Brain microvascular endothelial cell (primary cell): ENCODE results near the gene ETV5.

Experiments
- DNase-seq: peaks from one replicate; pipeline ENCODE4 v3.0.0-alpha.2; 2020
- H3K27ac ChIP-seq: fragments of 250-450 bp; sonication (Bioruptor Pico); 2 replicates; pipeline ENCODE4 v1.5.1; 2020; ENCODE audit warnings: mild to moderate bottlenecking, moderate library complexity
- H3K27me3 ChIP-seq: fragments of 250-450 bp; sonication (Bioruptor Pico); replicated peaks from 2 replicates; pipeline ENCODE4 v1.5.1; 2020; ENCODE audit warnings: mild to moderate bottlenecking
- H3K36me3 ChIP-seq: fragments of 250-450 bp; sonication (Bioruptor Pico); replicated peaks from 2 replicates; pipeline ENCODE4 v1.5.1; 2020; ENCODE audit warnings: mild to moderate bottlenecking
- H3K4me3 ChIP-seq: 2 replicates; pipeline ENCODE4 v1.5.1; 2011; ENCODE audit warnings: low read depth, mild to moderate bottlenecking, control low read depth, low read length, moderate library complexity
- in situ Hi-C: cut with HindIII; loops from 2 replicates; pipeline ENCODE4 v1.10.0; 2017; ENCODE audit warnings: low sequenced_read_pairs, low pct_ligation_motif_present
- TF ChIP-seq, protein P1 (sequence below): IDR thresholded peaks from 2 replicates; pipeline ENCODE4 v1.5.1; 2011; ENCODE audit warnings: low read depth, mild to moderate bottlenecking, moderate library complexity, low read length, control low read depth, inconsistent platforms; ENCODE audit errors: missing control alignments

The ETV5 gene

DNA sequence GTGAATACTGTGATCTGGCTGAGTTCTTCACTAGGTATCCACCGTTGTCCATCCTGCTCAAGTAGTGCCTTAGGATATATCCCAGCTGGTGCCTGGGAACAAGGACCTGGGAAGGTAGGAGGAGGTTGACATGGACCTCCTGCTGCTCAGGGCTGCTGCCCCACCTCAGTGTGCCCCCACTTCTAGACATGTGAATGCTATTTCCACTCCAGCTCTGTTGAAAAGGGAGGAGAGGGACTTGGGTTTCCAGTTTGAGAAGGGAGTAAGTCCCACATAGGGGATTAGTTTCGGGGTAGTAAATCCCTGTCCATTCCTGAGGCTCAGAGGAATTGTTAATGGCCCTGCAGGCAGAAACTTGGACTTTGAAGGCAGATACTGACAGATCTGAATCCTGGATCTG, 32.9 kb upstream of the ETV5 start:
- TF ChIP-seq, protein P1, sequence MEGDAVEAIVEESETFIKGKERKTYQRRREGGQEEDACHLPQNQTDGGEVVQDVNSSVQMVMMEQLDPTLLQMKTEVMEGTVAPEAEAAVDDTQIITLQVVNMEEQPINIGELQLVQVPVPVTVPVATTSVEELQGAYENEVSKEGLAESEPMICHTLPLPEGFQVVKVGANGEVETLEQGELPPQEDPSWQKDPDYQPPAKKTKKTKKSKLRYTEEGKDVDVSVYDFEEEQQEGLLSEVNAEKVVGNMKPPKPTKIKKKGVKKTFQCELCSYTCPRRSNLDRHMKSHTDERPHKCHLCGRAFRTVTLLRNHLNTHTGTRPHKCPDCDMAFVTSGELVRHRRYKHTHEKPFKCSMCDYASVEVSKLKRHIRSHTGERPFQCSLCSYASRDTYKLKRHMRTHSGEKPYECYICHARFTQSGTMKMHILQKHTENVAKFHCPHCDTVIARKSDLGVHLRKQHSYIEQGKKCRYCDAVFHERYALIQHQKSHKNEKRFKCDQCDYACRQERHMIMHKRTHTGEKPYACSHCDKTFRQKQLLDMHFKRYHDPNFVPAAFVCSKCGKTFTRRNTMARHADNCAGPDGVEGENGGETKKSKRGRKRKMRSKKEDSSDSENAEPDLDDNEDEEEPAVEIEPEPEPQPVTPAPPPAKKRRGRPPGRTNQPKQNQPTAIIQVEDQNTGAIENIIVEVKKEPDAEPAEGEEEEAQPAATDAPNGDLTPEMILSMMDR, result no peak
- no peaks in the 10 kb centered on the region for H3K36me3 ChIP-seq
- DNase-seq, result no peak
- no peaks in the 10 kb centered on the region for H3K27me3 ChIP-seq
- H3K4me3 ChIP-seq, result no peak overlapping the region
- H3K27ac ChIP-seq, result no peak overlapping the region
- in situ Hi-C loops, result no loop called here

DNA sequence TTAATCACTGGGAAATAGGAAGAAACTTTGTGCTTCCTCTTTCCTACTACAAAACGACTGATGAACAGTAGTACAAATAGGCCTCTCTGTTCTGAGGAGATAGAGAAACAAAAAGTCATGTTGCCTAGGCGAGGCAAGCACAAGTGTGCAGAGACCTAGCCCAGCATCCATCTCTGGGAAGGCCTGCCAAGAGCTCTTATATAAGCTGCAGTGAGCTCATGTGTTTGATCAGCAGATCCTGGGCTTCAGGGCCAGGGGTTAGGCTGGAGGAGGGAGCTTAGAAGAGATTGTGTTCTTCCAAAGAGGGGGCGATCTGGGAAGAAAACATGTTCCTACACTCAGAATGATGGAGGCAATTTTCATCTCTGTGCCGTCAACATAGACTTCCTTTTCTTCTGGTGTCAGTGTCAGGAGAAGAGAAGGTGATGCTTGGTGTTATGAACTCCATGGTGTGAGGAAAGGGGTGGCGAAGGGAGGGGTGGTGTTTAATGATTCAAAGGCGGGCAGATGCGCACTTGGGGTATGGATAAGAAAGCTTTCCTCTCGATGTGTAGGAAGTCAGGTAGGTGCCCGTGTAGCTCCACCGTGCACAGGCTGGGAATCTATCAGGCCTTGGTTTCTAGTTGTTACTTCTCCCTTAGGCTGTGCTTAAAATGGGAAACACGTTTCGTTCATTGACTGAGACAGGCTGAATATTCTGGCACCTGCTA, 29.5 kb upstream of the ETV5 start:
- H3K27me3 ChIP-seq, result no peaks in the 10 kb centered on the region
- no peak for DNase-seq
- in situ Hi-C loops, result no loop called here
- H3K36me3 ChIP-seq, result no peaks in the 10 kb centered on the region
- no peak overlapping the region for H3K4me3 ChIP-seq
- H3K27ac ChIP-seq, result no peak overlapping the region
- TF ChIP-seq, protein P1, result no peak

DNA sequence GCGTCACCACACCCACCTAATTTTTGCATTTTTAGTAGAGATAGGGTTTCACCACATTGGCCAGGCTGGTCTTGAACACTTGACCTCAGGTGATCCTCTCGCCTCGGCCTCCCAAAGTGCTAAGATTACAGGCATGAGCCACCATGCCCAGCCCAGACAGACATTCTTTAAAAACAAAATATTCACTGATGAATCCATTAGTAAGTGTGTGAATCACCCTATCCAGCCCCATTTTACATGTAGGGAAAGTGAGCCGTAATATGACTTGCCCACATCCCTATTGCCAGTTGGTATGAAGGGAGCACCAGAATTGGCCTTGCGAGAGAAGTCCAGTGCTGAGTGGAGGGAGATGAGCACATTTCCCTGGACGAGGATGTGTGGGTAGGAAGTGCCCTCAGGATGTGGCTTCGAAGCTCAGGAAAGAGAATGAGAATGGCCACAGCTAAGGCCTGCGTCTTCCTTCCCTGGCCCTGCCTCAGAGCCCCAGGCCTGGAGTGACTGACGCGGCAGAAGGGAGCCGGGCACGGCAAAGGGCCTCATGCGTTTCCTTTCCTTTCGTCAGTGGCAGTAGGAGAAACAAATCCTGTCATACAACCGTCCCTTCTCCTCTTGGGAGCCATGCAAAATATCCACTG, 28.3 kb upstream of the ETV5 start:
- DNase-seq, result no peak
- TF ChIP-seq, protein P1, result no peak
- in situ Hi-C loops, result no loop called here
- no peak overlapping the region for H3K27ac ChIP-seq
- H3K36me3 ChIP-seq, result no peaks in the 10 kb centered on the region
- H3K27me3 ChIP-seq, result no peaks in the 10 kb centered on the region
- no peak overlapping the region for H3K4me3 ChIP-seq

DNA sequence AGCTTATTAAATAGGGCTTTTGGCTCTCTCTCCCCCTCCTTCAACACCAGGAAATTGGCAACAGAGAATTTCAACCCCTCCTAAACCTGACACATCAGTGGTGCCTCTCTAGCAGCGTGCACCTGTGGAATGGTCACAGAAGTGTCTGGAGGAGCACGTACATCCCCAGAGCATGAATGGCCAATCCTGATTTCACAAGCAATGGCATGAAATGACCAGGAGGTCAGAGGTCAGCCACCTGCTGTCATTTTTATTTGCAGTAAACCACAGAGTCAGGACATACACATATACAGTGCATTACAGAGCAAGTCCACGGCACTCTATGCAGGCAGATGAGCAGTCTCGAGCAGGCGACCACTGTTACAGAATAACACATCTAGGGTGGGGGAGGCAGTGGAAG, 25.1 kb upstream of the ETV5 start:
- H3K27me3 ChIP-seq, result no peaks in the 10 kb centered on the region
- in situ Hi-C loops, result no loop called here
- no peak for DNase-seq
- TF ChIP-seq, protein P1, result no peak
- H3K4me3 ChIP-seq, result no peak overlapping the region
- no peak overlapping the region for H3K27ac ChIP-seq
- H3K36me3 ChIP-seq, result no peaks in the 10 kb centered on the region

DNA sequence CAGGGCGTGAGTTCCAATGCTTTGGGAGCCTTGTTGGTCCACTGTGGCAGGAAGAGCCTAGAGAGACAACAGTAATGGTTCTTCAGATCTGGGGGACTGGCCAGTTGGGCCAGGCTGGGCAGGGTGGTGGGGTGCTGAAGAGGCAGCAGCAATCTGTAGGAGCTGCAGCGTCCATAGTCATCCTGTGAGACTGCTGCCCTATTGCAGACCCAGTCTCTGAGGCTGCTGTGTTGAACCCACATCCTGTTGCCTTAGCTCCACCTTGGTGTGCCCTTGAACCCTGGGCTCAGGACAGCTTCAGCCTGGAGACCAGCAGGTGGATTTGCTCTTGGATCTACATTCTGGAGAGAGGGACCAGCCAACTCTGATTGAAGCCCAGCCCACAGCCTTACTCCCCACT, 23.6 kb upstream of the ETV5 start:
- Histone ChIP-seq H3K36me3 (no peaks in the 10 kb centered on the region), H3K4me3 (no peak overlapping the region), H3K27me3 (no peaks in the 10 kb centered on the region), H3K27ac (no peak overlapping the region)
- in situ Hi-C loops, result no loop called here
- TF ChIP-seq, protein P1, result no peak
- no peak for DNase-seq
